HG03039 (cell line): ENCODE data around the gene NOL9.

Source experiments
- ATAC-seq: cut with Tn5 transposase; IDR thresholded peaks from one replicate; pipeline ENCODE4 v1.9.1; 2021; ENCODE audit warnings: mild to moderate bottlenecking, moderate library complexity; ENCODE audit not compliant: unreplicated experiment

The NOL9 gene

DNA sequence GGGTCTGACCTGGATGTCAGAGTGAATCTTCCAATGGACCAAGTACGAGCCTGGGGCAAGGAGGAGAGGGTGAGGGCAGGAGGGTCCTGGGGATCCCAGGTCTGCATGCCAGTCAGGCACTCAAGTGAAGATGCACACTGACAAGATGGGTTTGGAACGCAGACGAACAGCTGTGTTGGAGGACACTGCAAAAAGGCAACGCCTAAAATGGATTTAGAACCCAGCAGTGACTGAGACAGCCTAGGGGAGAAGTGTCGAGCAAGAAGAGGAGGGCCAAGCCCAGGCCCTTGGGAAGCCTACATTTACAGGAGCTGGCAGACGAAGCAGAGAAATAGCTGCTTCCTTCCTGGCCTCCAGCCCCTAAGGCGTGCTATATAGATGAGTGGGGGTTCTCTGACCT lies 25.8 kb downstream of the NOL9 start:
- no peak for ATAC-seq

DNA sequence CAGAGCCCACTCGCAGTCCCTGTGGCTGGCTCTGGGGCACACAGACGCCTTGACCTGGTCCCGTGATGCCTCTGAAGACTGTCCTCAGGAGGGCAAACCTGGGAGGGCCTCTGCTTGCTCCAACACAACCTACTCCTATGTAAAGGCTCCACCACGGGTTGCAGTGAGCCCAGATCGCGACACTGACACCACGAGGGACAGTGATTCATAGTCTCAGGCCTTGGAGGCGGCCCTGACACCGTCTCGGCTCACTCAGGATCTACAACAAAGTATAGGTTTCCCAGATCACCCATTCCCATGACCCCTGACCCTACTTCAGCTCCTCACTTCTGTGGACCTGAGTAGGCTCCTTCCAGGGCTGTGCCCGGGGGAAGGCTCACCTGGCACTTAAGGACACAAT lies 28.0 kb downstream of the NOL9 start:
- ATAC-seq = no peak

DNA sequence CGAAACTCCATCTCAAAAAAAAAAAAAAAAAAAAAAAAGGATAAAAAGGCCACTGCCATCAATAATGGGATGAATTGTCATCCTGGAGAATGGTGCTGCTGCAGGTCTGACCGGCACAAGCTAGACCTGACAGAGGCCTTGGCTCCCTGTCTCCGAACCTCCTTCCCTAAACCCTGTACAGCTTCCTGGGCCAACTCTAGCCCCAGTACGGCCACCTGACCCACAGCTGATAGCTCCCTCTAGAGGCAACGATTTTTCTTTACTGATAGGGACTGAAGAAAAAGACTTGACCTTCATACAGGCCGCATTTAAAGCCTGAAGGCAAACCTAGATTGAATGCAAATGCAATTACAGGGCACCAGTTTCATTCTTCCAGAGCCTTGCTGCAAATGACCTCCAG lies 30.7 kb downstream of the NOL9 start:
- no peak for ATAC-seq

DNA sequence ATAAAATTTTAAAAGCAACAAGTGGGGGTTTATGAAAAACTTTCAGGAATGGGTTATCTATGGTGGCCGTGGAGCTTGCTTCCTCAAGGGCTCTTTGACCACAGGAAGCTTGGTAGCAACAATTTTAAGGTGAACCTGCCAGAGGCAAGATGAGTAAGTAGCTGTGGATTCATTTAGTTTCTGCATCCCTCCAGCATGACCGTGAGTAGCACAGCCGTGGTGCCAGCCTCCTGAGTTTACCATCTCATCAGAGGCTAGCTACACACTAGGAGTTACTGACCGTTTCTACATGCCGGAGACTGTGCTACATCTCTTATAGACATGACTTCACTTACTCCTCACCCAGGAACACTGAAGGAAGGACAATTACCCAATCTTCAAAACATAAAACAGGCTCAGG lies 32.8 kb downstream of the NOL9 start:
- ATAC-seq = no peak

DNA sequence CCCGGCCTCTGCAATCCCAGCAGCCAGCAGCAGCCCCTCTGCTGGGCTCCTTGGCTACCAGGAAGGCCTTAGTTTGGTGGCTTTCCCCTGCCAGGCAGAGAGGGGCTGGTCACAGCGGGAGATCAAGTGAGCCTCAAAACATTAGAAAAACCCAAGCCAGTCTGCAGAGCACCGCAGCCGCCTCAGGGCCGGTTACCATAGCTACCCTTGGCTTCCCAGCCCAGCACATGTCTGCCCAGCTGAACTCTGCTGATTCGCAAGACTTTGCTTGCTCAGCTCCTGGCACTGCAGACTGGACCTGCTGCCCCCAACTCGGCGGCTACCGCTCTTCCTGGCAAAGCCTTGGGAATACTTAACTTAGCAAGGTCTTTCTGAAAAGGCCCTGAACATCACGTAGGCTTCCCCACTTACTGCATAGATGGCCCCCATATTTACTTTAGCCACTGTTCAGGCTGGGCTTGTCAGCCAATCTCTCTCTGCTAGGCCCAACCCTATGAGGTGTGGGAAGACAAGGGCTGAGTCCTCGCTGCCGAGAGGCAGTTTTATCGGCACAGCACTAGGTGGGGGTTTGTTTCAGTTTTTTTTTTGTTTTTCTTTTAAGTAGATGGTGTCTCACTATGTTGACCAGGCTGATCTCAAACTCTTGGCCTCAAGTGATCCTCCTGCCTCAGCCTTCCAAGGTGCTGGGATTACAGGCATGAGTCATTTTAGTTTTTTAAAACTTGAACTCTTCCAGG lies 34.2 kb downstream of the NOL9 start:
- no peak for ATAC-seq

GRCh38 chr1:6519491-6519934 lies 34.8 kb downstream of the NOL9 start:
- ATAC-seq = no peak

GRCh38 chr1:6517435-6517851 lies 36.9 kb downstream of the NOL9 start:
- no peak for ATAC-seq

DNA sequence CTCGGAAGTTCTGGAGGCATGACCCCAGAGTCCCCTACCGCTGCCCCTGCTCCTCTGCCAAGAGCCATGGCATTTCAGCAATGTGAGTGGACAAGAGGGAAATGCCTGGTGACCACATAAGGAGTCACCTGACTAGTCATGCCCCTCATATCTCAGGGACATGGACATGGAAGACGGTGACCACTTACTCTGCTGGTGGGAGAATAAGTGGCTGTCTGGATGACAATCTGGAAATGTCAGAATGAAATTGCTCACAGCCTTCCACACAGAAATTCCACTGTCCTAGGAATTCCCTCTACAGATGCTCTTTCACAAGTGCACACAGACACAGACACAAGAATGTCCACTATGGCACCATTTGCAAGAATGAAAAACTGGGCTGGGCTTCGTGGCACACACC lies 38.5 kb downstream of the NOL9 start:
- ATAC-seq = no peak

- no peak for ATAC-seq
Measured at GRCh38 chr1:6513320-6513801, 41.0 kb downstream of the NOL9 start.

DNA sequence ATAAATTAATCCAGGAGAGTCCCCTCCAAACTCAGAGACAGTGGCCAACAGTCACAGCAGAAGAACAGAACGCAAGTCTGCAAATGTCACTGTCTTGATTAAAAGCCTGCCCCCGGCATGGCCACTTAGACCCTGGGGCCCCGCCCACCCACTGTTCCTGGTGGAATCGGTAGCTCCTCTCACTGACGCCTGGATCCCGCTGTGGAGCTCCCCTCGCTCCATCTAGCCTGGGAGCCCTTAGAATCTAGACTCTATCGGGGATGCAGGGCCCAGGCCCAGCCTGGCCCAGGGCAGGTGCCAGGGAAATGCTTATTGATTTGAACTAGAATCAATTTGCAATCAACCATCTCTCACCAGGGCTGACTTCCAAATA lies 41.4 kb downstream of the NOL9 start:
- ATAC-seq = no peak

DNA sequence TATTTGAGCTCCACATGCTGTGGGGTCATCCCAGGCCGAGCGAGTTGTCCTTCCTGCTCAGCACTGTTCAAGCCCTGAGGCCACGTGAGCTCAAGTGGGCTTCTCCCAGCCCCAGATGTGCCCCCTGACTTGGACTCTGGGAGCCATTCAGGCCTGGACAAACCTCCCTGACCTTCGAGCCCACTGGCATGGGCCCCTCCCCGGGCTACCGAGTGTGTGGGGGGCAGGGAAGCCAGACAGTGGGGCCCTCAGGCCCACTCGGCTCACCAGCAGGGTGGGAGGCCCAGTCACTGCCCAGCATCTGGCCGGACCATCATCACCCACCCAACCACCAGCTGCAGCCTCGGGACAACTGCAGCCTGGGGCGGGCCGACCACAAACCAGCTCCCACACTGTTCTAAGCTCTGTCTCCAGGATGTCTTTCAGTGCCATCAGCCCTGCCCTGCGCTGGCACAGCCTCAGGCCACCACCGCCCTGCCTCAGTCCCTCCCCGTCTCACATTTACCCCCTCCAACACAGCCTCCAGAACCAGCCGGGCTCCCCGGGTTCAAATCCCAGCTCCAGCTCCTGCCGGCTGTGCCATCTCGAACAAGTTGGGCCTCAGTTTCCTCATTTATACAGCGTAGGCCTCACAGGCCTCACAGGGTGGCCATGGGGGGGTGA lies 41.9 kb downstream of the NOL9 start:
- ATAC-seq = no peak

- no peak for ATAC-seq
Measured at GRCh38 chr1:6511561-6512244, 42.6 kb downstream of the NOL9 start.

DNA sequence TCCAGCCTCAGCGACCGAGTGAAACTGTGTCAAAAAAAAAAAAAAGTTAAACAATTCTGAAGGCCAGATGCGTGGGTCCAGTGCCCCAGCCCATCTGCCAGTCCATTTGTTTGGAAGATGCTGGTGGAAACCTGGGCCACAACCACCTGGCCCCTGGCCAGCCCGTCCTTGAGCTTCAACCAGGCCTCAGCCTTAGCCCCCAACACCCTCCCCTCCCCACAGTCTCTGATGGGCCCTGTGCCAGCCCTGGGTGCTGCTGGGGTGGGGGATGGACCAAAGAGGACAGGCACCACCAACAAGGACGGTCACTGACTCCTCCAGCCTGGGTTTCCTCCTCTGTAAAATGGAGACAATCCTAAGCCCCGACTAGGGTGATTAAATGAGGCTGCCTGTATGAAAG lies 43.3 kb downstream of the NOL9 start:
- no peak for ATAC-seq

DNA sequence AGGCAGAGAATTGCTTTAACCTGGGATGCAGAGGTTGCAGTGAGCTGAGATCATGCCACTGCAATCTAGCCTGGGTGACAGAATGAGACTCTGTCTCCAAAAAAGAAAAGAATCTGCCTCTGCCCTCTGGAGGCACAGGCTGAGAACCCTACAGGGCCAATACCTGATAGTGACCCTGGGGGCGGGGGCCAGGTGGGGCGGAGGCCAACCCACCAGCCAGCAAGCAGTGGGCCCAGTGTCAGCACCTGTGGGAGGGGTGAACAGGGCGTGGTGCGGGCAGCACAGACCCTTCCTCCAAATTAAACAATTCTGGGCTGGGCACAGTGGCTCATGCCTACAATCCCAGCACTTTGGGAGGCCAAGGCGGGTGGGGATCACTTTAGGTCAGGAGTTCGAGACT lies 43.8 kb downstream of the NOL9 start:
- ATAC-seq = no peak

- ATAC-seq = no peak
Measured at GRCh38 chr1:6509919-6510291, 44.4 kb downstream of the NOL9 start.

- no peak for ATAC-seq
Measured at GRCh38 chr1:6509220-6509918, 44.9 kb downstream of the NOL9 start.

GRCh38 chr1:6508816-6509189 lies 45.5 kb downstream of the NOL9 start:
- no peak for ATAC-seq

GRCh38 chr1:6508154-6508815 lies 46.0 kb downstream of the NOL9 start:
- ATAC-seq = no peak

DNA sequence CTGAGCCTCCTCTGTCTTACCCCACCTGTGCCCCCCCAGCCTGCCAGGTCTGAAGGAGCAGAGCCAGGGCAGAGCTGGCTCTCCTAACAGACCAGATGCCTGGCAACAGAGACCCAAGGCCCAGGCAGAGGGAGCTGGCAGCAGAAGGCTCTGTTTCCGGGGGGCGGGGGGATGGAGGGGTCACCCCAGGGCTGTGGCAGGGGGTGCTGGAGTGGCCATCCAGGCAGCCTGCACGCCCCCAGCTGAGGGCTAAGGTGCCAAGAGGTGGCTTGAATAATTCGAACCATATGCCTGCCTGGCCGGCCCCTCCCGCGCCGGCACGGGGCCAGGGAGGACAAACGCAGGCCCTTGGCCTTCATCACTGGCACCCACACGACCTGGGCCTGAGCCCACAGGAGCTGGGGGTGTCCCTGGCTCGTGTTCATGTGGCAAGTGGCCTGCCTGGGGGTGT lies 46.8 kb downstream of the NOL9 start:
- no peak for ATAC-seq

- no peak for ATAC-seq
Measured at GRCh38 chr1:6507037-6507428, 47.3 kb downstream of the NOL9 start.
